B cell (primary cell): ENCODE results near the gene TMEM92.

Source experiments
- EZH2 ChIP-seq: IDR thresholded peaks from 2 replicates; pipeline ENCODE4 v1.6.1; 2012; ENCODE audit warnings: borderline replicate concordance, low read depth, mild to moderate bottlenecking, moderate library complexity, low read length; ENCODE audit not compliant: insufficient read depth, poor library complexity, severe bottlenecking
- TF ChIP-seq, protein P1 (sequence below): fragments of 200-600 bp; IDR thresholded peaks from one replicate; pipeline ENCODE4 v1.8.0; 2022; ENCODE audit warnings: antibody characterized with exemption, mild to moderate bottlenecking

DNA sequence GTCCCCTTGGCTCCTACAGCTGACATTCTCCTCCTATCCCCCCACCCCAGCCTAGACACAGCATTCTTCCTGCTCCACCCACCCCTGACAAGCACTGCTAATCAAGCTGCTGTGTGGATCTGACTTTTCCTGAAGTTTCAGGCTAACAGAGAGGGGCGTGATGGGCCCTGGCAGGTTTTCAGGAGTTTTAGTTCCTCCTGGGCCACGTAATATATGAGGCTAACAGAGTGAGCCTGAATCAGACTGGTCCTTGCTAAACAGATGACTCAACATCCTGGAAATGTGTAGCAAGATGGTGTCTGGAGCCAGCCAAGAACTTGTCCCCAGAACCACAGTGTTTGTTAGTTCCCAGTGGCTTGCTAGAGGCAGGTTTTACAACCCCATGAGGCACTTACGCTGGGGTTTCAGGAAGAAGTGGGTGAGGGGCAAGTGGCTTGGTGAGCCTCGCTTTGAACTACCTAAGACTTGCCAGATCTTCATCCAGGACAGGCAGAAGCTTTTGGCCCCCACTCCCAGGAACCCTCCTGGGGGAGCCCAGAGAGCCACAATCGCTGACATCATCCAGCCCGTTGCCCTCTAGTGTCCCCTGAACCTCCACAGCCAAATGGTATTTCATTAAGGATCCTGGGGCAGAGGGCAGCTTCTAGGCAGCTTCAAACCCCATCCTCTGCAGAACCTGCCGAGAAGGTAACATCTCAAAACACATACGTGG lies 15.9 kb downstream of the TMEM92 start:
- TF ChIP-seq, protein P1, sequence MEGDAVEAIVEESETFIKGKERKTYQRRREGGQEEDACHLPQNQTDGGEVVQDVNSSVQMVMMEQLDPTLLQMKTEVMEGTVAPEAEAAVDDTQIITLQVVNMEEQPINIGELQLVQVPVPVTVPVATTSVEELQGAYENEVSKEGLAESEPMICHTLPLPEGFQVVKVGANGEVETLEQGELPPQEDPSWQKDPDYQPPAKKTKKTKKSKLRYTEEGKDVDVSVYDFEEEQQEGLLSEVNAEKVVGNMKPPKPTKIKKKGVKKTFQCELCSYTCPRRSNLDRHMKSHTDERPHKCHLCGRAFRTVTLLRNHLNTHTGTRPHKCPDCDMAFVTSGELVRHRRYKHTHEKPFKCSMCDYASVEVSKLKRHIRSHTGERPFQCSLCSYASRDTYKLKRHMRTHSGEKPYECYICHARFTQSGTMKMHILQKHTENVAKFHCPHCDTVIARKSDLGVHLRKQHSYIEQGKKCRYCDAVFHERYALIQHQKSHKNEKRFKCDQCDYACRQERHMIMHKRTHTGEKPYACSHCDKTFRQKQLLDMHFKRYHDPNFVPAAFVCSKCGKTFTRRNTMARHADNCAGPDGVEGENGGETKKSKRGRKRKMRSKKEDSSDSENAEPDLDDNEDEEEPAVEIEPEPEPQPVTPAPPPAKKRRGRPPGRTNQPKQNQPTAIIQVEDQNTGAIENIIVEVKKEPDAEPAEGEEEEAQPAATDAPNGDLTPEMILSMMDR, result no peak
- no peak for TF ChIP-seq EZH2
